Gastroesophageal sphincter (tissue), 3 donors: ENCODE results near the gene BTBD9.

ENCODE experiments used
- EP300 ChIP-seq: sonication (generic); formaldehyde crosslinking; IDR thresholded peaks from one replicate; pipeline ENCODE4 v1.6.1; 2017; ENCODE audit warnings: antibody characterized with exemption, mild to moderate bottlenecking
- POLR2A ChIP-seq, 2 donors: fragments of 450-650 bp; IDR thresholded peaks; one replicate each; pipeline ENCODE4 v1.6.1; 2017; ENCODE audit warnings: antibody characterized with exemption in 2 of 2, mild to moderate bottlenecking in 2 of 2, moderate library complexity in 1 of 2
- TF ChIP-seq, protein P1 (sequence below), 4 experiments: fragments of 200-600 bp in 2 of 4; fragments of 450-650 bp in 2 of 4; sonication (generic) in 1 of 4; IDR thresholded peaks; one replicate each; pipeline ENCODE4 v1.5.1; 2017 to 2019; ENCODE audit warnings: antibody characterized with exemption in 4 of 4, mild to moderate bottlenecking in 2 of 4, moderate library complexity in 2 of 4

DNA sequence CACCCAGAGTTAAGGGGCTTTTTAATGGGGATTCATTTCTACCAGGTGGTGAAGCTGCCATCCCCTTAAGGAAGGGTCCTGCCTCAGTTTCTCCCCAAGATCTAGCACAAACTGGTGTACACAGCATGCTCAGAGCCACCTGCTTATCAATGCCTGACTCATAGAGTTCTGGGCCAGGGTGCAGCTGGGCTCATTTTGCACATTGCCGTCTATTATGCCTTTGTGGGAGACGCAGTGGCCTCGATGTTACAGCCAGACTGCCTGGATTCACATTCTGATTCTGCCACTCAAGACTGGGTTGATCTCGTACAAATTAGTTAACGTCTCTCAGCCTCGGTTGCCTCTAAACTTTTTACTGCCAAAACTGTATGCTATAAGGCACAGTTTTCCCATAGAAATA lies 454.5 kb downstream of the BTBD9 start:
- TF ChIP-seq, protein P1, sequence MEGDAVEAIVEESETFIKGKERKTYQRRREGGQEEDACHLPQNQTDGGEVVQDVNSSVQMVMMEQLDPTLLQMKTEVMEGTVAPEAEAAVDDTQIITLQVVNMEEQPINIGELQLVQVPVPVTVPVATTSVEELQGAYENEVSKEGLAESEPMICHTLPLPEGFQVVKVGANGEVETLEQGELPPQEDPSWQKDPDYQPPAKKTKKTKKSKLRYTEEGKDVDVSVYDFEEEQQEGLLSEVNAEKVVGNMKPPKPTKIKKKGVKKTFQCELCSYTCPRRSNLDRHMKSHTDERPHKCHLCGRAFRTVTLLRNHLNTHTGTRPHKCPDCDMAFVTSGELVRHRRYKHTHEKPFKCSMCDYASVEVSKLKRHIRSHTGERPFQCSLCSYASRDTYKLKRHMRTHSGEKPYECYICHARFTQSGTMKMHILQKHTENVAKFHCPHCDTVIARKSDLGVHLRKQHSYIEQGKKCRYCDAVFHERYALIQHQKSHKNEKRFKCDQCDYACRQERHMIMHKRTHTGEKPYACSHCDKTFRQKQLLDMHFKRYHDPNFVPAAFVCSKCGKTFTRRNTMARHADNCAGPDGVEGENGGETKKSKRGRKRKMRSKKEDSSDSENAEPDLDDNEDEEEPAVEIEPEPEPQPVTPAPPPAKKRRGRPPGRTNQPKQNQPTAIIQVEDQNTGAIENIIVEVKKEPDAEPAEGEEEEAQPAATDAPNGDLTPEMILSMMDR (IDR thresholded peaks at IDR 0.05) = no peak
- TF ChIP-seq POLR2A (IDR thresholded peaks at IDR 0.05) (no peak), EP300 (no peak)
